ENCODE data around the gene PCED1B.

DNA sequence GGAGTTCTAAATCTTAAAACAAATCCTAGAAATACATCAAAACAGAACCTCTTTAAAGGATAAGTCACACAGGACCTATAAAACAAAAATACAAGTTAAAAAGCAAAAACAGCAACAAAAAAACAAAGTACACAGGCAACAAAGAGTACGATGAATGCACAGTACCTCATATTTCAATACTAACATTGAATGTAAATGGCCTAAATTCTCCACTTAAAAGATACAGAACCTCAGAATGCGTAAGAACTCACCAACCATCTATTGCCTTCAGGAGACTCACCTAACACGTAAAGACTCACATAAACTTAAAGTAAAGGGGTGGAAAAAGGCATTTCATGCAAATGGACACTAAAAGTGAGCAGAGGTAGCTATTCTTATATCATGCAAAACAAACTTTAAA, 172.5 kb downstream of the PCED1B start:
- TF ChIP-seq, protein P1, sequence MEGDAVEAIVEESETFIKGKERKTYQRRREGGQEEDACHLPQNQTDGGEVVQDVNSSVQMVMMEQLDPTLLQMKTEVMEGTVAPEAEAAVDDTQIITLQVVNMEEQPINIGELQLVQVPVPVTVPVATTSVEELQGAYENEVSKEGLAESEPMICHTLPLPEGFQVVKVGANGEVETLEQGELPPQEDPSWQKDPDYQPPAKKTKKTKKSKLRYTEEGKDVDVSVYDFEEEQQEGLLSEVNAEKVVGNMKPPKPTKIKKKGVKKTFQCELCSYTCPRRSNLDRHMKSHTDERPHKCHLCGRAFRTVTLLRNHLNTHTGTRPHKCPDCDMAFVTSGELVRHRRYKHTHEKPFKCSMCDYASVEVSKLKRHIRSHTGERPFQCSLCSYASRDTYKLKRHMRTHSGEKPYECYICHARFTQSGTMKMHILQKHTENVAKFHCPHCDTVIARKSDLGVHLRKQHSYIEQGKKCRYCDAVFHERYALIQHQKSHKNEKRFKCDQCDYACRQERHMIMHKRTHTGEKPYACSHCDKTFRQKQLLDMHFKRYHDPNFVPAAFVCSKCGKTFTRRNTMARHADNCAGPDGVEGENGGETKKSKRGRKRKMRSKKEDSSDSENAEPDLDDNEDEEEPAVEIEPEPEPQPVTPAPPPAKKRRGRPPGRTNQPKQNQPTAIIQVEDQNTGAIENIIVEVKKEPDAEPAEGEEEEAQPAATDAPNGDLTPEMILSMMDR (IDR thresholded peaks at IDR 0.05): no peak
- no peak for TF ChIP-seq POLR2A (IDR thresholded peaks at IDR 0.05)
- no peak for TF ChIP-seq POLR2AphosphoS5 (IDR thresholded peaks at IDR 0.05; ENCODE audit: insufficient read depth in 1 of 2, low read depth in 1 of 2)
